GM12865 (cell line): ENCODE measurements around the gene SEMA5A.

Source experiments
- DNase-seq: peaks from one replicate; pipeline ENCODE4 v3.0.0; 2010; ENCODE audit warnings: low read depth
- H3K4me3 ChIP-seq: 2 replicates; pipeline ENCODE4 v1.5.1; 2011; ENCODE audit warnings: mild to moderate bottlenecking, low read depth, low read length, control low read depth
- CTCF ChIP-seq: IDR thresholded peaks from 2 replicates; pipeline ENCODE4 v1.5.1; 2011; ENCODE audit warnings: low read length, control low read depth, low read depth, inconsistent platforms; ENCODE audit not compliant: insufficient read depth; ENCODE audit errors: missing control alignments

Gene SEMA5A

GRCh38 chr5:9540791-9541190, 5.1 kb downstream of the SEMA5A start:
- no peak for TF ChIP-seq CTCF
- DNase-seq = no peak
- no peak overlapping the region for H3K4me3 ChIP-seq

GRCh38 chr5:9538504-9538903, 7.4 kb downstream of the SEMA5A start:
- TF ChIP-seq CTCF = no peak
- H3K4me3 ChIP-seq = no peak overlapping the region
- DNase-seq = no peak

- no peak for TF ChIP-seq CTCF
- no peak overlapping the region for H3K4me3 ChIP-seq
- no peak for DNase-seq
Measured at GRCh38 chr5:9537223-9538141, 8.4 kb downstream of the SEMA5A start.

- H3K4me3 ChIP-seq = no peak overlapping the region
- no peak for TF ChIP-seq CTCF
Measured at GRCh38 chr5:9536717-9537116, 9.2 kb downstream of the SEMA5A start.

GRCh38 chr5:9534881-9535517, 10.9 kb downstream of the SEMA5A start:
- H3K4me3 ChIP-seq = no peak overlapping the region
- no peak for TF ChIP-seq CTCF
- DNase-seq = no peak

More at GRCh38 chr5:9536717-9537116, 9.2 kb downstream of the SEMA5A start:
- no peak for DNase-seq

GRCh38 chr5:9533562-9534364, 12.1 kb downstream of the SEMA5A start:
- TF ChIP-seq CTCF = no peak
- H3K4me3 ChIP-seq = no peak overlapping the region
- no peak for DNase-seq
